ENCODE data around the gene SLC9A5.

DNA sequence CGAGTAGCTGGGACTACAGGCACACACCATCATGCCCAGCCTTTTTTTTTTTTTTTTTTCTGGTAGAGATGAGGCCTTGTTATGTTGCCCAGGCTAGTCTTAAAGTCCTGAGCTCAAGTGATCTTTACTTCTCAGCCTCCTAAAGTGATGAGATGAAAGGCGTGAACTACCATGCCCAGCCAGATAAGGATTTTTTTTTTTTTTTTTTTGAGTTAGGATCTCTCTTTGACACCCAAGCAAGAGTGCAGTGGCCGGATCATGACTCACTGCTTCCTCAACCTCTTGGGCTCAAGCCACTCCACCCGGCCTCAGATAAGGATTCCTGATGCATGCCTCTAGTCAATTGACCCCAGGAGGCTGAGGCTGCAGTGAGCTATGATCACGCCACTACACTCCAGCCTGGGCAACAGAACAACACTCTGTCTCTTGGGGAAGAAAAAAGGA lies 19.4 kb downstream of the SLC9A5 start:
- TF ChIP-seq POLR2AphosphoS5 (IDR thresholded peaks at IDR 0.05) (no peak), POLR2A (IDR thresholded peaks at IDR 0.05) (no peak), CTCF (IDR thresholded peaks at IDR 0.05) (no peak)

All from transverse colon (tissue), 4 donors.